A673 (cell line): ENCODE data around the gene NOD1. TPM values are rescaled to one million over a fixed set of nuclear protein-coding genes. Genes with fewer than 3 reads are reported as not detected.

Experiments used
- BruUV-seq: library from RNA; stranded (reverse); fragments of 400-500 nt; replicated peaks from 2 replicates; lab custom pipeline; 2021; lab: Mats Ljungman, UMichigan
- CTCF ChIA-PET: fragments of 300-600 bp; sonication (Branson Sonifier 250); formaldehyde crosslinking; loops from one replicate; lab custom pipeline; 2022; ENCODE audit warnings: antibody characterized with exemption; lab: Charles Lee
- POLR2A ChIA-PET: fragments of 300-600 bp; sonication (Branson Sonifier 250); formaldehyde crosslinking; loops from one replicate; lab custom pipeline; 2022; ENCODE audit warnings: antibody characterized with exemption; ENCODE audit not compliant: low non-redundant PET; lab: Charles Lee
- DNase-seq: peaks from one replicate; pipeline ENCODE4 v3.0.0-alpha.2; 2015; ENCODE audit warnings: low spot score
- H3K27ac ChIP-seq: fragments of 200-600 bp; sonication (generic); 2 replicates; pipeline ENCODE4 v1.5.1; 2016; ENCODE audit warnings: mixed run types, low read depth, mild to moderate bottlenecking, mixed read lengths, antibody characterized with exemption, low read length; ENCODE audit not compliant: poor library complexity, severe bottlenecking
- H3K27me3 ChIP-seq: fragments of 200-600 bp; sonication (generic); replicated peaks from 2 replicates; pipeline ENCODE4 v1.6.1; 2017; ENCODE audit warnings: mixed run types, low read depth, mild to moderate bottlenecking, mixed read lengths, antibody characterized with exemption, low read length; ENCODE audit not compliant: insufficient read depth, poor library complexity
- H3K36me3 ChIP-seq: fragments of 200-600 bp; sonication (generic); 2 replicates; pipeline ENCODE4 v1.6.1; 2016; ENCODE audit warnings: mixed run types, mild to moderate bottlenecking, mixed read lengths, antibody characterized with exemption, low read length; ENCODE audit not compliant: insufficient read depth, poor library complexity, severe bottlenecking
- H3K4me1 ChIP-seq: fragments of 200-600 bp; sonication (generic); 2 replicates; pipeline ENCODE4 v1.6.1; 2017; ENCODE audit warnings: mixed run types, mild to moderate bottlenecking, mixed read lengths, antibody characterized with exemption, low read length; ENCODE audit not compliant: insufficient read depth, poor library complexity, severe bottlenecking
- H3K4me3 ChIP-seq: fragments of 200-600 bp; sonication (generic); 2 replicates; pipeline ENCODE4 v1.5.1; 2016; ENCODE audit warnings: low read depth, mixed run types, mild to moderate bottlenecking, mixed read lengths, low read length; ENCODE audit not compliant: poor library complexity, severe bottlenecking
- H3K9me3 ChIP-seq: fragments of 200-600 bp; sonication (generic); 2 replicates; pipeline ENCODE4 v1.6.1; 2016; ENCODE audit warnings: mixed run types, low read depth, mild to moderate bottlenecking, mixed read lengths, antibody characterized with exemption, low read length; ENCODE audit not compliant: poor library complexity, severe bottlenecking
- EZH2 ChIP-seq: fragments of 200-600 bp; sonication (generic); IDR thresholded peaks from 2 replicates; pipeline ENCODE4 v1.6.1; 2017; ENCODE audit warnings: borderline replicate concordance, low read depth, mild to moderate bottlenecking, mixed read lengths, antibody characterized with exemption, low read length; ENCODE audit not compliant: poor library complexity, severe bottlenecking
- intact Hi-C: fragments of 100-400 bp; cut with micrococcal nuclease; formaldehyde crosslinking; loops from one replicate; pipeline ENCODE4 v1.10.0; 2022; ENCODE audit not compliant: unreplicated experiment
- total RNA-seq: library from RNA; stranded (reverse); gene quantifications from 2 replicates; pipeline ENCODE4 v1.2.3, GENCODE V29; 2021
- TF ChIP-seq, protein P1 (sequence below): fragments of 300-800, 200-600 bp; sonication (generic); conservative IDR thresholded peaks from 2 replicates; pipeline ENCODE4 v1.5.1; 2017; ENCODE audit warnings: low read depth, mild to moderate bottlenecking, antibody characterized with exemption, low read length, moderate library complexity, mixed read lengths

NOD1 gene
- total RNA-seq, 1 experiment from 2014 or later = 2.3 TPM

- ChIA-PET POLR2A (no interaction called here), CTCF (no interaction called here)
- Histone ChIP-seq H3K9me3 (no peaks in the 10 kb centered on the region), H3K4me1 (no peaks in the 10 kb centered on the region), H3K36me3 (no peaks in the 10 kb centered on the region), H3K4me3 (no peak overlapping the region), H3K27me3 (no peaks in the 10 kb centered on the region), H3K27ac (no peak overlapping the region)
- no TSS peak for BruUV-seq
- DNase-seq = no peak
- intact Hi-C loops = no loop called here
- TF ChIP-seq EZH2 = no peak
- TF ChIP-seq, protein P1, sequence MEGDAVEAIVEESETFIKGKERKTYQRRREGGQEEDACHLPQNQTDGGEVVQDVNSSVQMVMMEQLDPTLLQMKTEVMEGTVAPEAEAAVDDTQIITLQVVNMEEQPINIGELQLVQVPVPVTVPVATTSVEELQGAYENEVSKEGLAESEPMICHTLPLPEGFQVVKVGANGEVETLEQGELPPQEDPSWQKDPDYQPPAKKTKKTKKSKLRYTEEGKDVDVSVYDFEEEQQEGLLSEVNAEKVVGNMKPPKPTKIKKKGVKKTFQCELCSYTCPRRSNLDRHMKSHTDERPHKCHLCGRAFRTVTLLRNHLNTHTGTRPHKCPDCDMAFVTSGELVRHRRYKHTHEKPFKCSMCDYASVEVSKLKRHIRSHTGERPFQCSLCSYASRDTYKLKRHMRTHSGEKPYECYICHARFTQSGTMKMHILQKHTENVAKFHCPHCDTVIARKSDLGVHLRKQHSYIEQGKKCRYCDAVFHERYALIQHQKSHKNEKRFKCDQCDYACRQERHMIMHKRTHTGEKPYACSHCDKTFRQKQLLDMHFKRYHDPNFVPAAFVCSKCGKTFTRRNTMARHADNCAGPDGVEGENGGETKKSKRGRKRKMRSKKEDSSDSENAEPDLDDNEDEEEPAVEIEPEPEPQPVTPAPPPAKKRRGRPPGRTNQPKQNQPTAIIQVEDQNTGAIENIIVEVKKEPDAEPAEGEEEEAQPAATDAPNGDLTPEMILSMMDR = no peak
Observed at GRCh38 chr7:30423788-30424505, 54.6 kb downstream of the NOD1 start.

DNA sequence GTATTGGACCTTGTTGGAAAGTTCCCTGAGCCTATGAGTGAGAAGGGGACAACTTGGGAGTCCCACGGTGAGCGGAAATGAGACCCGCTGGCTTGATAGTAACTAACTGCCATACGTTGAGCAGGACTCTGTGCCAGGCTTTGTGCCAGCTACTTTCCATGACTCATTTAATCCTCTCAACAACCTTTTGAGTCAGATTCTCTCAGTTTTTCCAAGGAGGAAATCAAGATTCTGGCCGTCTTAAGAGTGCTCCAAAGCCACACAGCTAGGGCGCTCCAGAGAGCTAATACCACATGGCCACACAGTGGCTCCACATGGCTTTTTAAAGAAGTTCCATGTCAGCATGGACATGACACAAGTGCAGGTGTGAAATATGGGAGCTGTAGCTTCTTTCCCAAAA lies 55.7 kb downstream of the NOD1 start:
- intact Hi-C loops = no loop called here
- peak; percentile 24 for DNase-seq
- no peaks in the 10 kb centered on the region for H3K36me3 ChIP-seq

GRCh38 chr7:30421647-30422196 lies 56.9 kb downstream of the NOD1 start:
- DNase-seq = no peak
- Histone ChIP-seq H3K4me1 (no peaks in the 10 kb centered on the region), H3K27me3 (no peaks in the 10 kb centered on the region), H3K36me3 (no peaks in the 10 kb centered on the region), H3K27ac (no peak overlapping the region), H3K4me3 (no peak overlapping the region), H3K9me3 (no peaks in the 10 kb centered on the region)
- POLR2A ChIA-PET = no interaction called here
- intact Hi-C loops = no loop called here
- no peak for TF ChIP-seq EZH2
- TF ChIP-seq, protein P1 = no peak
- BruUV-seq = no TSS peak
- CTCF ChIA-PET = no interaction called here

More for the DNA sequence above, 55.7 kb downstream of the NOD1 start:
- Histone ChIP-seq H3K9me3 (no peaks in the 10 kb centered on the region), H3K4me3 (no peak overlapping the region), H3K4me1 (no peaks in the 10 kb centered on the region), H3K27ac (no peak overlapping the region), H3K27me3 (no peaks in the 10 kb centered on the region)
- CTCF ChIA-PET = no interaction called here
- POLR2A ChIA-PET = no interaction called here
- no peak for TF ChIP-seq EZH2
- TF ChIP-seq, protein P1 = no peak
- no TSS peak for BruUV-seq
